ENCODE data around the gene CBX2. TPM values are rescaled to one million over a fixed set of nuclear protein-coding genes. Genes with fewer than 3 reads are reported as not detected.

The CBX2 gene
- total RNA-seq, 1 donor from 2014 or later, result 4.6 TPM

- no peak overlapping the region for H3K27ac ChIP-seq
- no peak for DNase-seq (ENCODE audit: low spot score in 2 of 2)
- intact Hi-C loops (cut with DNase I), result loop anchor here (5.0 kb wide), 1 partner anchor 265 kb away; the partner anchor contains the start of gene GAA
- H3K9me3 ChIP-seq, result no peaks in the 10 kb centered on the region
- peak in 1 of 3 experiments; percentile 9 for TF ChIP-seq CTCF (IDR thresholded peaks at IDR 0.05)
- H3K27me3 ChIP-seq, result peaks cover 18% of the 10 kb centered on the region
- peaks cover 10 to 43% of the 10 kb centered on the region in 2 donors for H3K4me1 ChIP-seq
- H3K36me3 ChIP-seq, result peaks cover 20 to 21% of the 10 kb centered on the region in 2 donors
- peak overlapping the region; percentile 74 to 91 for H3K4me3 ChIP-seq
These were observed 59.3 kb downstream of the CBX2 start for GRCh38 chr17:79836972-79837887.

Other genes starting within 250 kb of the CBX2 start
- not detected for gene RBFOX3, start 167.1 kb upstream of the CBX2 start, total RNA-seq
- 2.2 TPM for gene ENPP7, start 47.2 kb upstream of the CBX2 start, total RNA-seq
- 1.1 TPM for gene CBX8, start 18.9 kb downstream of the CBX2 start, total RNA-seq
- gene CBX4, start 61.3 kb downstream of the CBX2 start, total RNA-seq, result 25.7 TPM

Data from ascending aorta (tissue), 2 donors.